ENCODE measurements around the gene ENTPD2. TPM values are rescaled to one million over a fixed set of nuclear protein-coding genes. Genes with fewer than 3 reads are reported as not detected.

The ENTPD2 gene
- total and polyA plus RNA-seq, 10 of the 15 experiments (the other 5 are each of a cell fraction or from before 2014, with no cell fraction given), result 0.15 to 1.8 (median 0.65) TPM; not detected in 2

GRCh38 chr9:137054932-137055384 lies 1.1 kb upstream of the ENTPD2 start:
- peaks cover 6 to 13% of the 10 kb centered on the region in 2 experiments; a peak in 3 of 4 replicates for H3K27me3 ChIP-seq (replicated peaks in 1 of 2; ENCODE audit: control insufficient read depth in 2 of 2, insufficient read depth in 2 of 2, low read length in 1 of 2)
- intact Hi-C loops (cut with micrococcal nuclease; ENCODE audit: unreplicated experiment) (no loop called here), in situ Hi-C loops (cut with MboI) (no loop called here)
- no peak overlapping the region for H3K4me3 ChIP-seq
- no peak overlapping the region for H3K4me2 ChIP-seq (ENCODE audit: control insufficient read depth, insufficient read depth)
- H3K9ac ChIP-seq (ENCODE audit: control insufficient read depth, insufficient read depth, low read length), result no peak overlapping the region
- no TSS peak for BruUV-seq (replicated peaks)
- ChIA-PET RAD21 (ENCODE audit: unreplicated experiment) (no interaction called here), CTCF (interaction anchor here (1.1 to 1.5 kb wide), 2 partner anchors 8 to 9 kb away, joined by 3 to 6 read pairs; no protein-coding TSS in a partner anchor), POLR2A (no interaction called here), SMC1A (ENCODE audit: uncharacterized antibody, unreplicated experiment) (no interaction called here)
- H3K27ac ChIP-seq (ENCODE audit: control insufficient read depth, insufficient read depth), result no peak overlapping the region
- no peak for ATAC-seq
- TF ChIP-seq ZBTB11 (CRISPR knock-in tag; IDR thresholded peaks at IDR 0.05) (no peak), E4F1 (IDR thresholded peaks at IDR 0.05; ENCODE audit: borderline replicate concordance, partially characterized antibody) (no peak), SREBF1 (IDR thresholded peaks at IDR 0.05; ENCODE audit: low read length) (no peak), NRF1 (conservative IDR thresholded peaks at IDR 0.05; ENCODE audit: low read depth, low read length) (no peak), MYC (IDR thresholded peaks at IDR 0.05; ENCODE audit: insufficient read depth, insufficient read length, insufficient replicate concordance, low read length, severe bottlenecking) (no peak), KAT2A (conservative IDR thresholded peaks at IDR 0.05; ENCODE audit: control insufficient read depth, low read depth, low read length) (no peak), MTA3 (IDR thresholded peaks at IDR 0.05; ENCODE audit: borderline replicate concordance, low read length) (no peak), NBN (IDR thresholded peaks at IDR 0.05) (no peak), JUNB (IDR thresholded peaks at IDR 0.05) (no peak)
- DNase-seq (ENCODE audit: low read depth, low spot score), result no peak
- H3K79me2 ChIP-seq (ENCODE audit: control insufficient read depth, insufficient read depth, low read length), result no peaks in the 10 kb centered on the region
- 76% methylated on average over 17 of the region's 17 CpGs for WGBS (ENCODE audit: insufficient coverage, insufficient replicate concordance, low lambda C conversion rate, missing lambda C conversion rate)
- FAIRE-seq, result no peak
- H3K36me3 ChIP-seq (ENCODE audit: control insufficient read depth in 2 of 2, insufficient read depth in 2 of 2, low read length in 1 of 2), result no peaks in the 10 kb centered on the region
- no peak overlapping the region for H2AFZ ChIP-seq (ENCODE audit: control insufficient read depth, low read depth, low read length)
- no peaks in the 10 kb centered on the region for H3K4me1 ChIP-seq (ENCODE audit: control insufficient read depth, insufficient read depth, low read length)
- no peaks in the 10 kb centered on the region for H3K9me3 ChIP-seq (replicated peaks; ENCODE audit: control insufficient read depth, insufficient read depth, low read length)
- no peaks in the 10 kb centered on the region for H4K20me1 ChIP-seq (ENCODE audit: control insufficient read depth, insufficient read depth)
